Activated CD4-positive, alpha-beta T cell treated with anti-CD3 and anti-CD28 coated beads for 36 hours (primary cell): ENCODE data around the gene MAPKAPK5. TPM values are rescaled to one million over a fixed set of nuclear protein-coding genes. Genes with fewer than 3 reads are reported as not detected.
"Not testable (repeated sequence)": the region's sequence is repeated elsewhere in the genome, so short reads cannot be mapped to it uniquely, and the experiment has no call there.

Experiments
- ATAC-seq: fragments of 200-7000 bp; cut with Tn5 transposase; one replicate; pipeline ENCODE4 v1.10.0; 2021; ENCODE audit warnings: mild to moderate bottlenecking, moderate library complexity
- CTCF ChIA-PET: fragments of 350-600 bp; sonication (Branson Sonifier 250); formaldehyde crosslinking; loops from one replicate; lab custom pipeline; 2021; ENCODE audit warnings: antibody characterized with exemption; lab: Charles Lee
- POLR2A ChIA-PET: fragments of 350-600 bp; sonication (Branson Sonifier 250); formaldehyde crosslinking; loops from one replicate; lab custom pipeline; 2021; ENCODE audit warnings: antibody characterized with exemption, inconsistent platforms; lab: Charles Lee
- DNase-seq: peaks from one replicate; pipeline ENCODE4 v3.0.0-alpha.2; 2020
- H3K27ac Mint-ChIP-seq: one replicate; pipeline ENCODE4 v1.8.0; 2021; ENCODE audit warnings: mixed read lengths
- H3K27me3 Mint-ChIP-seq: one replicate; pipeline ENCODE4 v1.8.0; 2021; ENCODE audit warnings: mixed read lengths
- H3K36me3 Mint-ChIP-seq: one replicate; pipeline ENCODE4 v1.8.0; 2021; ENCODE audit warnings: low read depth, mixed read lengths
- H3K4me1 Mint-ChIP-seq: one replicate; pipeline ENCODE4 v1.8.0; 2021; ENCODE audit warnings: mixed read lengths
- H3K4me3 Mint-ChIP-seq: one replicate; pipeline ENCODE4 v1.8.0; 2021; ENCODE audit warnings: mild to moderate bottlenecking, moderate library complexity, mixed read lengths
- H3K9me3 Mint-ChIP-seq: one replicate; pipeline ENCODE4 v1.8.0; 2021; ENCODE audit warnings: low read depth, mixed read lengths
- intact Hi-C, 2 experiments: fragments of 100-400 bp; cut with DNase I in 1 of 2; cut with micrococcal nuclease in 1 of 2; formaldehyde crosslinking; loops; one replicate each; pipeline versions ENCODE4 v1.14.2 to v1.15.1; 2022 to 2024; cut with DNase I, micrococcal nuclease
- total RNA-seq, 2 experiments: library from RNA; stranded (reverse); gene quantifications; one replicate each; pipeline ENCODE4 v1.2.3, GENCODE V29; 2021

The MAPKAPK5 gene
- total RNA-seq, 2 experiments from 2014 or later: 47.5 to 57.5 TPM

DNA sequence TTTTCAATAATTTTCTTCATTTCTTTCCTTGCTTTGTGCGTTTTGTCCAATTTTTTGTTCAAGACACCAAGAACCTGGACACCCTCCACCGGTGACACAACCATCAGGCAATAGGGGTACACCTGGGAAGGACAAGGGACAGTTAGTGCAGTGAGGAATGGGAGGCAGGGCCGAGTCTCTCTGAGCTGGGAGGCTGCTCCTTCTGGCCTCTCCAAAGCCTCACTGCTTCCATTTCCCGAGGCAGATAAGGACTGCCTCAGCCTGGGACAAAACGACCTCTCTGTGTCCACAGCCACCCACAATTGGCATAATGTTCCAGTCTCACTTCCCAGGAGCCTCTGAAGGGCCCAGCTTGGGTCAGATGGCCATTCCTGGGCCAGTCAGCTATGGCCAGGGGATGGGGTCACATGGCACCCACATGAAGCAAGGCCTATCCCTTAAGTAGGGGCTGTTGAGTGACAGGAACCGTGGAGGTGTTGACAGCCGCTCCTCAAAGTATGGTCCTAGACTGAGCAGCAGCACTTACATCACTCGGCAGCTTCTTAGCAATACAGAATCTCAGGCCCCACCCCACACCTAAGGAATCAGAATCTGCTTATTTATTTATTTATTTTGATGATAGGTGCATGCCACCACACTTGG, 13.6 kb upstream of the MAPKAPK5 start:
- Mint-ChIP-seq H3K9me3 (no peaks in the 10 kb centered on the region), H3K36me3 (no peaks in the 10 kb centered on the region), H3K27me3 (no peaks in the 10 kb centered on the region), H3K27ac (no peak overlapping the region), H3K4me3 (no peak overlapping the region), H3K4me1 (no peaks in the 10 kb centered on the region)
- ChIA-PET CTCF (interaction anchor here (0.7 to 1.1 kb wide), 3 partner anchors 12 to 532 kb away, joined by 3 read pairs; no protein-coding TSS in a partner anchor), POLR2A (no interaction called here)
- no peak for DNase-seq
- no peak for ATAC-seq
- intact Hi-C loops: no loop called here

DNA sequence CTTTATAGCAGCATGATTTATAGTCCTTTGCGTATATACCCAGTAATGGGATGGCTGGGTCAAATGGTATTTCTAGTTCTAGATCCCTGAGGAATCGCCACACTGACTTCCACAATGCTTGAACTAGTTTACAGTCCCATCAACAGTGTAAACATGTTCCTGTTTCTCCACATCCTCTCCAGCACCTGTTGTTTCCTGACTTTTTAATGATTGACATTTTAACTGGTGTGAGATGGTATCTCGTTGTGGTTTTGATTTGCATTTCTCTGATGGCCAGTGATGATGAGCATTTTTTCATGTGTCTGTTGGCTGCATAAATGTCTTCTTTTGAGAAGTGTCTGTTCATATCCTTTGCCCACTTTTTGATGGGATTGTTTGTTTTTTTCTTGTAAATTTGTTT, 12.4 kb upstream of the MAPKAPK5 start:
- H3K27me3 Mint-ChIP-seq, H3K9me3 Mint-ChIP-seq, intact Hi-C loops, H3K36me3 Mint-ChIP-seq, CTCF ChIA-PET, POLR2A ChIA-PET, ATAC-seq, DNase-seq, H3K4me3 Mint-ChIP-seq, H3K4me1 Mint-ChIP-seq, H3K27ac Mint-ChIP-seq: not testable (repeated sequence)

DNA sequence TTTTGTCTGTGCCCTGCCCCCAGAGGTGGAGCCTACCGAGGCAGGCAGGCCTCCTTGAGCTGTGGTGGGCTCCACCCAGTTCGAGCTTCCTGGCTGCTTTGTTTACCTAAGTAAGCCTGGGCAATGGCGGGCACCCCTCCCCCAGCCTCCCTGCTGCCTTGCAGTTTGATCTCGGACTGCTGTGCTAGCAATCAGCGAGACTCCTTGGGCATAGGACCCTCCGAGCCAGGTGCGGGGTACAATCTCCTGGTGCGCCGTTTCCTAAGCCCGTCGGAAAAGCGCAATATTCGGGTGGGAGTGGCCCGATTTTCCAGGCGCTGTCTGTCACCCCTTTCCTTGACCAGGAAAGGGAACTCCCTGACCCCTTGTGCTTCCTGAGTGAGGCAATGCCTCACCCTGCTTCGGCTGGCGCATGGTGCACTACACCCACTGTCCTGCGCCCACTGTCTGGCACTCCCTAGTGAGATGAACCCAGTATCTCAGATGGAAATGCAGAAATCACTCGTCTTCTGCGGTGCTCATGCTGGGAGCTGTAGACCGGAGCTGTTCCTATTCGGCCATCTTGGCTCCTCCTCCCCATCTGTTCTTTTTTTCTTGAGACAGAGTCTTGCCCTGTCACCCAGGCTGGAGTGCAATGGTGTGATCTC, 7.2 kb upstream of the MAPKAPK5 start:
- H3K27ac Mint-ChIP-seq, CTCF ChIA-PET, H3K27me3 Mint-ChIP-seq, intact Hi-C loops, POLR2A ChIA-PET, H3K9me3 Mint-ChIP-seq, ATAC-seq, H3K4me3 Mint-ChIP-seq: not testable (repeated sequence)
- peak; percentile 14 for DNase-seq
- peaks cover 21% of the 10 kb centered on the region for H3K4me1 Mint-ChIP-seq
- H3K36me3 Mint-ChIP-seq: peaks cover 13% of the 10 kb centered on the region

DNA sequence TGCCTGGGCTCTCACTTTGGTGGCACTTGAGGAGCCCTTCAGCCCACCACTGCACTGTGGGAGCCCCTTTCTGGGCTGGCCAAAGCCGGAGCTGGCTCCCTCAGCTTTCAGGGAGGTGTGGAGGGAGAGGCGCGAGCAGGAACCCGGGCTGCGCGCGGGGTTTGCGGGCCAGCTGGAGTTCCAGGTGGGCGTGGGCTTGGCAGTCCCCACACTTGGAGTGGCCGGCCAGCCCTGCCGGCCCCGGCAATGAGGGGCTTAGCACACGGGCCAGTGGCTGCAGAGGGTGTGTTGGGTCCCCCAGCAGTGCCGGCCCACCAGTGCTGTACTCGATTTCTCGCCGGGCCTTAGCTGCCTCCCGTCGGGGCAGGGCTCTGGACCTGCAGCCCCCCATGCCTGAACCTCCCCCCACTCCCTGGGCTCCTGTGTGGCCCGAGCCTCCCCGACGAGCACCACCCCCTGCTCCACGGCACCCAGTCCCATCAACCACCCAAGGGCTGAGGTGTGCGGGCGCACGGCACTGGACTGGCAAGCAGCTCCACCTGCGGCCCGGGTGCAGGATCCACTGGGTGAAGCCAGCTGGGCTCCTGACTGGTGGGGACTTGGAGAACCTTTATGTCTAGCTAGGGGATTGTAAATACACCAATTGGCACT, 6.4 kb upstream of the MAPKAPK5 start:
- CTCF ChIA-PET: interaction anchor here (0.6 kb wide), 1 partner anchor 542 kb away, joined by 3 read pairs; no protein-coding TSS in a partner anchor
- ATAC-seq, intact Hi-C loops, DNase-seq, H3K9me3 Mint-ChIP-seq, POLR2A ChIA-PET, H3K27ac Mint-ChIP-seq, H3K4me3 Mint-ChIP-seq, H3K27me3 Mint-ChIP-seq: not testable (repeated sequence)
- Mint-ChIP-seq H3K36me3 (peaks cover 21% of the 10 kb centered on the region), H3K4me1 (peaks cover 29% of the 10 kb centered on the region)

DNA sequence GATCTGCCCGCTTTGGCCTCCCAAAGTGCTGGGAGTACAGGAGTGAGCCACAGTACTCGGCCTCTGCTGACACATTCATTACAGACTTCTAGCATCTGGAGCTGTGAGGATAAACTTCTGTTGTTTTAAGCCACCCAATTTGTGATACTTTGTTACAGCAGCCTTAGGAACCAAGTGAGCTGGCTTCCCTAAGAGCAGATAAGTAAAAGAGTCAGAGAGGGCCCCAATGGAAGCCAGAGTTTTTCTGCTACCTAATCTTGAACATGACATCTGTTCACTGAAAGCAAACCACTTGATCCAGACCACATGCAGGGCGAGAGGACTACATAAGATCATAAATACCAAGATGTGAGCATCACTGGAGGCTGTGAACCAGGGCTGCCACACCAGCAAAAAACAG, 3.7 kb upstream of the MAPKAPK5 start:
- Mint-ChIP-seq H3K27me3 (no peaks in the 10 kb centered on the region), H3K36me3 (peaks cover 32% of the 10 kb centered on the region), H3K4me3 (no peak overlapping the region), H3K9me3 (no peaks in the 10 kb centered on the region), H3K27ac (peak overlapping the region; percentile 70), H3K4me1 (peaks cover 36% of the 10 kb centered on the region)
- ATAC-seq (no peak), DNase-seq (no peak)
- POLR2A ChIA-PET: no interaction called here
- intact Hi-C loops: no loop called here
- CTCF ChIA-PET: no interaction called here

DNA sequence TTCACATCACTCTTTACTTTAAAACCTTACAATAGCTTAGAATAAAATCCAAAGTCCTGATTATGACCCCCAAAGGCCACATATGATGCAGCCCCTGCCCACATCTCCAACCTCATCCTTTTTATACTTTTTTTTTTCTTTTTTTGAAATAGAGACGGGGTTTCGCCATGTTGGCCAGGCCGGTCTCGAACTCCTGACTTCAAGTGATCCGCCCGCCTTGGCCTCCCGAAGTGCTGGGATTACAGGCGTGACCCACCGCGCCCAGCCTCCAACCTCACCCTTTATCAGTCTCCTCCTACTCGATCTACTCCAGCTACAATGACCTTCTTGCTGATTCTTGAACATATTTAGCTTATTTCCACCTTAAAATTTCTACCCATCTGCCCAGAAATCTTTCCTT, 1.2 kb upstream of the MAPKAPK5 start:
- intact Hi-C loops: loop anchor here (1.0 to 5.0 kb wide), 2 partner anchors 155 to 566 kb away; partner anchors contain the start of genes ACAD10 (in 2 of the 2) and RPL6 (in 1 of the 2)
- no peaks in the 10 kb centered on the region for H3K27me3 Mint-ChIP-seq

DNA sequence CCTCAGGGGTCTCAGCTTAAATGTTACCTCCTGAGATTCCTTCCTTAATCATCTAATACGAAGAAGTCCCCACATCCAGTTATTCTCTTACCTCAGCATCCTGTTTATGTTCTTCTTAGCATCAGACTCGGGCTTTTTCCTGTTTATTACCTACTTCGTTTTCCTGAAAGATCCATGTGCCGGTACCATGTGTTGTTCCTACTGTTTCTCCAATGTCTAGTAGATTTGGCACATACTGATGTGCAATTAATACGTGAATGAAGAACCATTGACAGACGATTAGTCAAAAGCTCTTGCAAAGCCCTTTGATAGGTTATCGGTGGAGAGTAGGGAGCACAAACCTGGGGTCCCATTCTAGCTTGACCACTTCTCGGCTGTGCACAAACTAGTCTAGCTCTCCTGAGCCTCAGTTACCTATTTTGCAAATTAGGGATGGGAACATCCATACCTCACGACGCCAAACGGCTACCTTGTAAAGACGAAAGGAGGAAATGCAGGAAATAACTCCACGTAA, 735 bp upstream of the MAPKAPK5 start:
- peak; percentile 8 for ATAC-seq
- H3K4me3 Mint-ChIP-seq: peak overlapping the region; percentile 87
- CTCF ChIA-PET: interaction anchor here (0.5 to 2.4 kb wide), 5 partner anchors 13 to 389 kb away, joined by 3 to 10 read pairs (median 3); no protein-coding TSS in a partner anchor
- peaks cover 56% of the 10 kb centered on the region for H3K36me3 Mint-ChIP-seq
- H3K4me1 Mint-ChIP-seq: peaks cover 49% of the 10 kb centered on the region
- peak overlapping the region; percentile 96 for H3K27ac Mint-ChIP-seq
- DNase-seq: no peak
- H3K9me3 Mint-ChIP-seq: no peaks in the 10 kb centered on the region
- no peaks in the 10 kb centered on the region for H3K27me3 Mint-ChIP-seq
- POLR2A ChIA-PET: interaction anchor here (0.6 to 1.1 kb wide), 2 partner anchors 577 to 1081 kb away, joined by 3 to 4 read pairs; no protein-coding TSS in a partner anchor
- intact Hi-C loops: loop anchor here (1.0 to 5.0 kb wide), 2 partner anchors 155 to 566 kb away; partner anchors contain the start of genes ACAD10 (in 2 of the 2) and RPL6 (in 1 of the 2)

More for the DNA sequence above, 1.2 kb upstream of the MAPKAPK5 start:
- Mint-ChIP-seq H3K36me3 (peaks cover 53% of the 10 kb centered on the region), H3K4me1 (peaks cover 47% of the 10 kb centered on the region), H3K9me3 (no peaks in the 10 kb centered on the region), H3K4me3 (peak overlapping the region; percentile 87), H3K27ac (peak overlapping the region; percentile 96)
- ChIA-PET POLR2A (interaction anchor here (0.6 kb wide), 2 partner anchors 243 to 1081 kb away, joined by 4 to 7 read pairs; no protein-coding TSS in a partner anchor), CTCF (interaction anchor here (0.6 to 2.4 kb wide), 3 partner anchors 13 to 389 kb away, joined by 3 to 10 read pairs (median 3); no protein-coding TSS in a partner anchor)
- ATAC-seq: no peak
- peak; percentile 30 for DNase-seq

DNA sequence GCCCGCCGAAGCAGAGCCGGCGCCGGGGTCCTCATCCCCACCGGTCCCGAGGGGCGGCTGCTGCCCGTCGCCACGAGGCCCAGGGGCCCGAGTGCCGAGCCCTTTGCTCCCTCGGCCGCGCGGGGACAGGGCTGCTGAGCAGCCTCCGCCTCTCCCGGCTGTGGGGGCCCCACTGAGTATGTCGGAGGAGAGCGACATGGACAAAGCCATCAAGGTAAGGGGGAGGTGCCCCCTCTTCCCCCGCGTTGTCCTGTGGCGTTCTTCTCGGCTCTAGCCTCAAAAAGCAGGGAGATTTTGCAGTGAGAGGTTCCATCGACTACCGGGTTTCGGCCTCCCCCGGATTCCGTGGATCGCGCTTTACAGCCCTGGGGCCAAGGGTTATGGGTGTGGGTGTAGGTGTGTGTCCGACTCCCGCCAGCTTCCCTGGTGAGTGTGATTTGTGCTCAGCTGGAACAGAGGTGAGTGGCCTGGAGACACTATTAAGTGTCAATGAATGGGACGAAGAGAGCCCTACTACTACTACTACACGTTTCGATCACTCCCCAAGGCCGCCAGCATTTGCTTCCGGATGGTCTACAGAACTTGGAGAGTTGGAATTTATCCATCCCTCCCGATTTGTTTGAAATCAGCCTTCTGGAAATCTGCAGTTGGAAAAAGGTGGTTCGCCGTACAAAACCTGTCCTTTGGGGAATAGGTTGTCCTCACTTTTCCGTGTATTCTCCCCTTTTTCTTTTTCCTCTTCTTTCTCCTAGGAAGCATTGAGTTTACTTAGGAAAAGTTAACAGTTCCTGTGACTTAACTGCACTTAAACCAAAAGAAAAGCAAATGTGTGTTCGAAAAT, 748 bp downstream of the MAPKAPK5 start:
- no peaks in the 10 kb centered on the region for H3K9me3 Mint-ChIP-seq
- no peaks in the 10 kb centered on the region for H3K27me3 Mint-ChIP-seq
- POLR2A ChIA-PET: interaction anchor here (0.5 to 1.1 kb wide), 3 partner anchors 57 to 1422 kb away, joined by 3 to 5 read pairs (median 3); no protein-coding TSS in a partner anchor
- DNase-seq (no peak), ATAC-seq (peak; percentile 28)
- CTCF ChIA-PET: interaction anchor here (0.7 to 1.0 kb wide), 4 partner anchors 30 to 768 kb away, joined by 3 to 5 read pairs (median 3); no protein-coding TSS in a partner anchor
- H3K36me3 Mint-ChIP-seq: peaks cover 69% of the 10 kb centered on the region
- peak overlapping the region; percentile 87 for H3K4me3 Mint-ChIP-seq
- H3K27ac Mint-ChIP-seq: peak overlapping the region; percentile 94
- peaks cover 57% of the 10 kb centered on the region for H3K4me1 Mint-ChIP-seq
- intact Hi-C loops: loop anchor here (1.0 to 5.0 kb wide), 12 partner anchors 171 to 1294 kb away; partner anchors contain the start of genes RPL6 (in 2 of the 2), ATXN2 (in 1 of the 2), ERP29 (in 1 of the 2) and HECTD4 (in 1 of the 2)

DNA sequence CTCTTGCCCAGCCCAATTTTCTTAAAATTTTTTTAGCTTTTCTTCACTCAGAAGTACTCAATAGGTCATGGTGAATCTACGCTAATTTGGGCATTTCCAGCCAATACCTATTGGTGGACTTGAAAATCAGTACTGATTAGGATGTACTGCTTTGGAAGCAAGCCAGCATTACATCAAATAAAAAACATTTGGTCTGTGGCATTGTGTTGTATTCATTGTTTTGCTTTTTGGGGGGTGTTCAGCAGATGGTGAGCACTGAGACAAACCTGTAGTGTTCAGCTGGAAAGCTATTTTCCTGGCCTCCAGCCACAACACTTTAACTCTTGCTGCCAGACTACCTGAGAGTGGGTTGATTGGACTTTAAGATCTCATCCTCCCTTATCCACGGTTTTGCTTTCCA, 4.0 kb downstream of the MAPKAPK5 start:
- Mint-ChIP-seq H3K36me3 (peaks cover 67% of the 10 kb centered on the region), H3K9me3 (peaks cover 1% of the 10 kb centered on the region), H3K27me3 (no peaks in the 10 kb centered on the region), H3K27ac (peak overlapping the region; percentile 47), H3K4me1 (peaks cover 41% of the 10 kb centered on the region), H3K4me3 (no peak overlapping the region)
- DNase-seq (no peak), ATAC-seq (no peak)
- intact Hi-C loops: no loop called here
- ChIA-PET POLR2A (no interaction called here), CTCF (interaction anchor here (0.6 to 1.1 kb wide), 3 partner anchors 13 to 541 kb away, joined by 3 read pairs; no protein-coding TSS in a partner anchor)

DNA sequence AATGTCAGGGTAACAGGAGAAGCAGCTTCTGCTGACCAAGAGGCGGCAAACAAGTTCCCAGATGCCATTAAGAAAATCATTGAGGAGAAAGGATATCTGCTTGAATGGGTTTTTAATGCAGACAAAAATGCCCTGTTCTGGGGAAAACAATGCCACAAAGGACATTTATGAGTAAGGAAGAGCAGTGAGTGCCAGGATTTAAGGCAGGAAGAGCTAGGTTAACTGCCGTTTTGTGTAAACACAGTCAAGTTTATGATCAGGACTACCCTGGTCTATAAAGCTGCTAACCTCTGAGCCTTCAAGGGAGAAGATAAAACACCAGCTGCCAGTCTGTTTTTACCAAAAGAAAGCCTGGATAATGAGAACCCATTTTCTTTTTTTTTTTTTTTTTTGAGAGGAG, 8.5 kb downstream of the MAPKAPK5 start:
- no peak for ATAC-seq
- intact Hi-C loops: no loop called here
- Mint-ChIP-seq H3K36me3 (peaks cover 49% of the 10 kb centered on the region), H3K9me3 (peaks cover 1% of the 10 kb centered on the region), H3K27ac (no peak overlapping the region), H3K4me1 (peaks cover 36% of the 10 kb centered on the region), H3K27me3 (no peaks in the 10 kb centered on the region), H3K4me3 (no peak overlapping the region)
- no peak for DNase-seq
- ChIA-PET POLR2A (no interaction called here), CTCF (interaction anchor here (0.6 to 1.1 kb wide), 4 partner anchors 18 to 1394 kb away, joined by 3 to 5 read pairs (median 4); no protein-coding TSS in a partner anchor)
